HEK293T (cell line): ENCODE data around the gene ERC2.

Experiments
- BHLHE40 ChIP-seq: fragments of 450-650 bp; IDR thresholded peaks from 2 replicates; pipeline ENCODE4 v1.6.1; 2016; ENCODE audit warnings: mild to moderate bottlenecking, moderate library complexity, borderline replicate concordance
- SUZ12 ChIP-seq: fragments of 450-650 bp; IDR thresholded peaks from 2 replicates; pipeline ENCODE4 v1.6.1; 2016; ENCODE audit warnings: mild to moderate bottlenecking
- ZNF384 ChIP-seq: fragments of 450-650 bp; IDR thresholded peaks from 2 replicates; pipeline ENCODE4 v1.6.1; 2016

DNA sequence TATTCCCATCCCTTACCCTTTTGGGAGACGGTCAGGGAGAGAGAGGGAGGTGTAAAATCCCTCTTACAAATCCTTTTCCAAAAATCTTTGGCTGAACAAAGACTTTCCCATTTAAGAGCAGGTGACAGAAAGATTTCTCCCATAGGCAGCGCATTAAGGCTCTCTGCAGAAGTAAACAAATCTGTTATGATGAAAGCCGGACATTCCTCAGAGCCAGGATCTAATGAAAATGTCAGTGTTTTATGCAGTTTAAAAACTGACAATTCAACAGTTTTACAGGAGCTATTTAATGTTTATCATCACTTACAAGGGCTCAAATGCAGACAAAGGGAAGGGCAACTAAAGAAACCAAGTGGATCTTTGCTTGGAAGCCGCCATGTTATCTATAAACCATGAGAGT is 872.8 kb downstream of the ERC2 start:
- no peak for TF ChIP-seq SUZ12
- no peak for TF ChIP-seq BHLHE40
- TF ChIP-seq ZNF384: no peak
